BE2C (cell line): ENCODE results near the gene PHF20.

Experiments
- DNase-seq: peaks from one replicate; pipeline ENCODE4 v3.0.0-alpha.2; 2020
- H3K27me3 ChIP-seq: fragments of 250-450 bp; sonication (Bioruptor Pico); 2 replicates; pipeline ENCODE4 v1.5.1; 2020; ENCODE audit warnings: mild to moderate bottlenecking
- H3K36me3 ChIP-seq: fragments of 250-450 bp; sonication (Bioruptor Pico); 2 replicates; pipeline ENCODE4 v1.5.1; 2020; ENCODE audit warnings: mild to moderate bottlenecking
- H3K4me1 ChIP-seq: fragments of 250-450 bp; sonication (Bioruptor Pico); 2 replicates; pipeline ENCODE4 v1.5.1; 2020
- H3K4me3 ChIP-seq: 2 replicates; pipeline ENCODE4 v1.5.1; 2011; ENCODE audit warnings: low read depth, low read length
- H3K9me3 ChIP-seq: fragments of 250-450 bp; sonication (Bioruptor Pico); 2 replicates; pipeline ENCODE4 v1.5.1; 2020
- CTCF ChIP-seq: IDR thresholded peaks from 2 replicates; pipeline ENCODE4 v1.5.1; 2012; ENCODE audit warnings: mild to moderate bottlenecking, low read depth, low read length

The PHF20 gene

DNA sequence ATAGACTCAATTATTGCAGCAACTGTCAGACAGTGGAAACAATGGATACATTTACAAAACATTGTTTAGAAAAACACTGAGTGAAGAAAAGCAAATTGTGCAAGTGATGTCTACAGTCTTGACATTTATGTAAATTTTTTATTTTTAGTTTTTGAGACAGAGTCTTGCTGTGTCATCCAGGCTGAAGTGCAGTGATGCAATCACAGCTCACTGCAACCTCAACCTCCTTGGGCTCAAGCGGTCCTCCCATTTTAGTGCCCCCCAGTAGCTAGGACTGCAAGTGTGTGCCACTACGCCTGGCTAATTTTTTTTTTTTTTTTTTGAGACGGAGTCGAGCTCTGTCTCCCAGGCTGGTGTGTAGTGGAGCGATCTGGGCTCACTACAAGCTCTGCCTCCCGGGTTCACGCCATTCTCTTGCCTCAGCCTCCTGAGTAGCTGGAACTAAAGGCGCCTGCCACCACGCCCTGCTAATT lies 206.3 kb downstream of the PHF20 start:
- H3K36me3 ChIP-seq: no peaks in the 10 kb centered on the region
- no peak for DNase-seq
- no peaks in the 10 kb centered on the region for H3K4me1 ChIP-seq
- no peak for TF ChIP-seq CTCF
- H3K9me3 ChIP-seq: no peaks in the 10 kb centered on the region
- no peaks in the 10 kb centered on the region for H3K27me3 ChIP-seq
- H3K4me3 ChIP-seq: no peak overlapping the region

GRCh38 chr20:35979544-35979943 lies 207.7 kb downstream of the PHF20 start:
- no peaks in the 10 kb centered on the region for H3K36me3 ChIP-seq
- no peak for DNase-seq
- no peaks in the 10 kb centered on the region for H3K4me1 ChIP-seq
- H3K4me3 ChIP-seq: no peak overlapping the region
- H3K9me3 ChIP-seq: no peaks in the 10 kb centered on the region
- no peaks in the 10 kb centered on the region for H3K27me3 ChIP-seq
- TF ChIP-seq CTCF: no peak

DNA sequence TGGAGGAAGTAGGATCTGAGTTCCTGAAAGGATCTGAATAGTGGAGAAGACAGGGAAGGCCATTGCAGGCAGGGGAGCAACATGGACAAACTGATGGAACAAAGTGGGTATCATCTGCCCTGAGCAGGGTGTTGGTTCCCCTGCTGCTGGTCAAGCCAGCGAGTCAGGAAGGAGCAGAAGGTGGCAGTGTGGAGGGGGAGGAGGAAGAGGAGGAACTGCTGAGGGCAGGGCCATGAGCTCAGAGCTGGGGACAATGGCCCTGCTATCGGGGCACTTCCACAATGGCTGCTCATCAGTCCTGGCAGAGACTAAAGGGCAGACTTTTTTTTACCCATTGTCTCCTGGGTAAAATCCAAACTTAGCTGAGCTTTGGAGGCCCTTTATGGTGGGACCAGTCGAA lies 210.2 kb downstream of the PHF20 start:
- H3K27me3 ChIP-seq: no peaks in the 10 kb centered on the region
- H3K36me3 ChIP-seq: no peaks in the 10 kb centered on the region
- DNase-seq: no peak
- H3K4me1 ChIP-seq: no peaks in the 10 kb centered on the region
- no peaks in the 10 kb centered on the region for H3K9me3 ChIP-seq
- no peak overlapping the region for H3K4me3 ChIP-seq
- TF ChIP-seq CTCF: no peak

- Histone ChIP-seq H3K4me3 (no peak overlapping the region), H3K36me3 (no peaks in the 10 kb centered on the region), H3K27me3 (no peaks in the 10 kb centered on the region), H3K9me3 (no peaks in the 10 kb centered on the region), H3K4me1 (no peaks in the 10 kb centered on the region)
- no peak for DNase-seq
- no peak for TF ChIP-seq CTCF
Observed at GRCh38 chr20:35984382-35984781, 212.6 kb downstream of the PHF20 start.

DNA sequence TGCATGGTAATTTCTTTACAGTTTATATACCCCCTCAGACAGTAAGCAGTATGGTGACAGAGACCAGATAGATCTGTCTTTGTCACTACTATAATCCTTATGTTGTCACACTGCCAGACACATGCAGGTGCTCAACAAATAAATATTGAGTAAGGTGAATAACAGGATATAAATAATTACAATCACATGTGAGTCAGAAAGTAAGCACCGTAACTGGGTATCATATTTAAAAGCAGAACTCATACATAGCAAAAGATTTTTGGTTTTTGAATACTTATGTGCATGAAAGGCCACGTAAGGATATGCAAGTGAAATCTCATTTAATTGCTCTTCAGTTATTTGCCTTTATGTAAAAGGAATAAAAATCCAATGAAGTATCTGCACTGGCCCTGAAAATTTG lies 214.0 kb downstream of the PHF20 start:
- no peak for TF ChIP-seq CTCF
- Histone ChIP-seq H3K36me3 (no peaks in the 10 kb centered on the region), H3K9me3 (no peaks in the 10 kb centered on the region), H3K4me3 (no peak overlapping the region), H3K27me3 (no peaks in the 10 kb centered on the region), H3K4me1 (no peaks in the 10 kb centered on the region)
- DNase-seq: no peak

DNA sequence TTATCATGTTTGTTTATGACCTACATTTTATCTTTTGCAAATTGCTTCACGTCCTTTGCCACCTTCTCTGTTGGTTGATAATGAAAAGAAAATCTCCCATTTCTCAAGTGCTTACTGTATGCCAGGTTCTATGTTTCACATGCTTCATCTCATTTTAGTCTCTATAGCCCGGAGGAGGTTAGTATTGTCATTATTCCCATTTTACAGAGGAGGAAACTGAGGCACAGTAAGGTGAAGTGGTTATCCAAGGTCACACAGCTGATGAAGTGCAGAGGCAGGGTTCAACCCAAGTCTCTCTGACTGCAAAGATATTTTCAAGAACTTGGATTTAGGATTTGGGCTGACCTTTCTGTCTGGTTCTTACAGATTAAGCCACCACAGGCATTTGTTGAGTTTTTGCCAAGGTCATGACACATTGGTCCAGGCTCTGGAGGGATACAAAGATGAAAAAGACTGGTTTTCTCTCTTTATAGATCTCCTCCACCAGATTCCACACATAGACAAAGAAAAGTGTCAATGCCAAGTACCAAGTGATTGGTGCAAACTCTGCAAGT lies 217.2 kb downstream of the PHF20 start:
- Histone ChIP-seq H3K4me3 (no peak overlapping the region), H3K36me3 (no peaks in the 10 kb centered on the region), H3K9me3 (no peaks in the 10 kb centered on the region), H3K27me3 (no peaks in the 10 kb centered on the region), H3K4me1 (peaks cover 3% of the 10 kb centered on the region)
- DNase-seq: no peak
- no peak for TF ChIP-seq CTCF
